Karpas-422 (cell line): Measurements from ENCODE around the gene NAB1. TPM values are rescaled to one million over a fixed set of nuclear protein-coding genes. Genes with fewer than 3 reads are reported as not detected.
"Not testable (repeated sequence)": the region's sequence is repeated elsewhere in the genome, so short reads cannot be mapped to it uniquely, and the experiment has no call there.

ENCODE experiments used
- DNase-seq: peaks from one replicate; pipeline ENCODE4 v3.0.0-alpha.2; 2015
- H2AFZ ChIP-seq: fragments of 200-600 bp; sonication (generic); 2 replicates; pipeline ENCODE4 v1.6.1; 2014; ENCODE audit warnings: antibody characterized with exemption, low read length, mixed read lengths
- H3K27ac ChIP-seq: fragments of 200-600 bp; sonication (generic); 2 replicates; pipeline ENCODE4 v1.5.1; 2014; ENCODE audit warnings: mild to moderate bottlenecking, low read length, moderate library complexity
- H3K27me3 ChIP-seq: fragments of 200-600 bp; sonication (generic); 2 replicates; pipeline ENCODE4 v1.6.1; 2014; ENCODE audit warnings: low read length, mixed read lengths
- H3K36me3 ChIP-seq: fragments of 200-600 bp; sonication (generic); 2 replicates; pipeline ENCODE4 v1.6.1; 2014; ENCODE audit warnings: low read length, mixed read lengths; ENCODE audit not compliant: insufficient read depth
- H3K4me1 ChIP-seq: fragments of 200-600 bp; sonication (generic); 2 replicates; pipeline ENCODE4 v1.6.1; 2014; ENCODE audit warnings: mild to moderate bottlenecking, low read length, mixed read lengths
- H3K4me2 ChIP-seq: fragments of 200-600 bp; sonication (generic); 2 replicates; pipeline ENCODE4 v1.6.1; 2014; ENCODE audit warnings: low read length, low read depth, mild to moderate bottlenecking; ENCODE audit not compliant: poor library complexity, severe bottlenecking
- H3K4me3 ChIP-seq: fragments of 200-600 bp; sonication (generic); 2 replicates; pipeline ENCODE4 v1.5.1; 2014; ENCODE audit warnings: mild to moderate bottlenecking, antibody characterized with exemption, low read length, mixed read lengths
- H3K79me2 ChIP-seq: fragments of 200-600 bp; sonication (generic); 2 replicates; pipeline ENCODE4 v1.6.1; 2014; ENCODE audit warnings: mild to moderate bottlenecking, low read length, mixed read lengths
- H3K9ac ChIP-seq: fragments of 200-600 bp; sonication (generic); 2 replicates; pipeline ENCODE4 v1.6.0; 2014; ENCODE audit warnings: low read length
- H3K9me2 ChIP-seq: fragments of 200-600 bp; sonication (generic), shearing (Covaris generic); replicated peaks from 2 replicates; pipeline ENCODE4 v1.6.0; 2014; ENCODE audit warnings: mild to moderate bottlenecking, low read length, moderate library complexity; ENCODE audit not compliant: insufficient read depth
- H3K9me3 ChIP-seq: fragments of 300-700, 200-600 bp; sonication (generic); 2 replicates; pipeline ENCODE4 v1.6.1; 2014; ENCODE audit warnings: low read length, mixed read lengths
- H4K20me1 ChIP-seq: fragments of 200-600 bp; sonication (generic); 2 replicates; pipeline ENCODE4 v1.6.1; 2014; ENCODE audit warnings: mild to moderate bottlenecking, antibody characterized with exemption, low read length, low read depth; ENCODE audit not compliant: insufficient read depth
- total RNA-seq: library from RNA; depleted of rRNA; stranded (reverse); fragments of >200 nt; shearing (Covaris generic); gene quantifications from 2 replicates; pipeline ENCODE4 v1.2.3, GENCODE V29; 2014; ENCODE audit warnings: low replicate concordance; rRNA removed

NAB1 gene
- 15.7 and 19.6 TPM in 2 replicates for total RNA-seq

GRCh38 chr2:190649035-190649797 lies at the start of gene NAB1:
TSS of gene NAB1 (plus strand) at chr2:190649083. CDS start at chr2:190659177, 10,094 bp downstream.
- Histone ChIP-seq H3K4me2 (peak within 1 kb of the TSS; percentile 86), H3K9me2 (no peaks in the 10 kb centered on the region), H3K9ac (peak within 1 kb of the TSS; percentile 79), H4K20me1 (no peaks in the 10 kb centered on the region), H3K36me3 (no peaks in the 10 kb centered on the region), H3K79me2 (peaks cover 6% of the 10 kb centered on the region; the same call in 1 of the 2 replicates), H3K27ac (no peak within 1 kb of the TSS), H3K27me3 (no peaks in the 10 kb centered on the region), H3K4me1 (peaks cover 18% of the 10 kb centered on the region), H2AFZ (peak within 1 kb of the TSS; percentile 92), H3K4me3 (peak within 1 kb of the TSS; percentile 86), H3K9me3 (no peaks in the 10 kb centered on the region)
- peak; percentile 71 for DNase-seq

DNA sequence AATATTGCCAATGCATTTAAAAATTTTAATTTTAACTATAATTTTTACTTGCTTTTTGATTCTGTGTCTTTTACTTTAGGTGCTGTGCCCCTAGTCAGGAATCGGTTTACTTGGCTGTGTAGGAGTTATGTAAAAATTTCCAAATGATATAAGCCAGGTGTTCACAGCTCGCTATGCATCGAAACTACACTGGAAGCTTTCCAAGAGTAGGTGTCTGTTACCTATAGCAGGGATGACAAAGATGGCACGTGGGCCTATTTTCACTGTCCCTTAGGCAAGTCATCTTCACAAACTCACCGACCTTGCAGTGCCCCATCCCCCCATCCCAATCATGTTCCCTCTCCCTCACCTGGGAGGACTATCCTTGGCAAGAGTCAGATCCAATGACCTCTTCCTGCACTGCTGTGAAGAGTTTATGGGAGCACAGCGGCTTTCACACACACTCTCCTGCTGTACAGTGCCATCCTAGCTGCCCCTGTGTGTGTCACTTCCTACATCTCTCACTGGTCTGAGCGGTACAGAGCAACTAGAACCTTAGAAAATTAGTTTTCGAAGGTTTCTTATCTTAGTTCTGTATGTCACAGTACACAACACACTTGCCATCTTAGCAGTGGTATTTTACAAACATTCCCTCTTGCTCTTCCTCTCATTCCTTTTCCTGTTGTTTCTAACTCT lies 49.2 kb upstream of the NAB1 start:
- Histone ChIP-seq H3K79me2 (no peaks in the 10 kb centered on the region), H3K27me3 (no peaks in the 10 kb centered on the region), H3K36me3 (no peaks in the 10 kb centered on the region), H3K4me2 (no peak overlapping the region), H2AFZ (no peak overlapping the region), H3K9me3 (no peaks in the 10 kb centered on the region), H3K9ac (no peak overlapping the region), H3K4me1 (peaks cover 8% of the 10 kb centered on the region; the same call in 1 of the 2 replicates), H3K27ac (no peak overlapping the region), H3K9me2 (no peaks in the 10 kb centered on the region), H4K20me1 (no peaks in the 10 kb centered on the region), H3K4me3 (no peak overlapping the region)
- DNase-seq = no peak

DNA sequence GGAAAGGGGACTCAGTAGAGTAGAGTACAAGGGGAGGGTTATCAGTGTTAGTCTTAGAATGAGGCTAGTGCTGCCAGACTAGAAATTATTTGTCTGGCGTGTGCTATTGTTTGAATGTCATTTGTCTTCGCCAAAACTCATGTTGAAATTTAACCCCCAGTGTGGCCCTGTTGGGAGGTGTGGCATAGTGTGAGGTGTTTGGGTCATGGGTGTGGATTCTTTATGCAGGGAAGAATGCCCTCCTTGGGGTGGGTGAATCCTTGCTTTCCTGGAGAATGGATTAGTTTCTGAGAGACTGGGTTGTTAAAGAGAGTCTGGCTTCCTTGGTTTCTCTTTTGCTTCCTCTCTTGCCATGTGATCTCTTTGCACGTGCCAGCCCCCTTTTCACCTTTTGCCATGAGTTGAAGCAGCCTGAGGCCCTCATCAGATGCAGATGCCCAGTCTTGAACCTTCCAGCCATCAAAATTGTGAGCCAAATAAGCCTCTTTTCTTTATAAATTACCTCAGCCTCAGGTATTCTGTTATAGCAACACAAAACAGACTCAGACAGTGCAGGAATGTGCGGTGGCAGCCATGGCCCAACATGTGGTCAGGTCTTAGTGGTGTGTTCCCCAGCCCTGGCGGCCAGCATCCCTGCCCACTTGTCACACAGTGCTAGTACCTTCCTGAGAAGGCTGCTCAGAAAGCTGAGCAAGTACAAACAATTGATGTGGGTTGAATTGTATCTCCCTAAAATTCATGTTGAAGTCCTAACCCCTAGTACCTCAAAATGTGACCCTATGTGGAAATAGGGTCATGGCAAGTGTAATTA lies 48.4 kb upstream of the NAB1 start:
- H3K79me2 ChIP-seq = no peaks in the 10 kb centered on the region
- no peaks in the 10 kb centered on the region for H3K36me3 ChIP-seq
- DNase-seq = no peak
- H3K4me3 ChIP-seq = no peak overlapping the region
- H3K4me2 ChIP-seq = no peak overlapping the region
- H4K20me1 ChIP-seq = no peaks in the 10 kb centered on the region
- H2AFZ ChIP-seq = no peak overlapping the region
- H3K9me2 ChIP-seq = no peaks in the 10 kb centered on the region
- H3K27ac ChIP-seq = no peak overlapping the region
- peaks cover 8% of the 10 kb centered on the region; the same call in 1 of the 2 replicates for H3K4me1 ChIP-seq
- H3K27me3 ChIP-seq = no peaks in the 10 kb centered on the region
- no peak overlapping the region for H3K9ac ChIP-seq
- no peaks in the 10 kb centered on the region for H3K9me3 ChIP-seq

DNA sequence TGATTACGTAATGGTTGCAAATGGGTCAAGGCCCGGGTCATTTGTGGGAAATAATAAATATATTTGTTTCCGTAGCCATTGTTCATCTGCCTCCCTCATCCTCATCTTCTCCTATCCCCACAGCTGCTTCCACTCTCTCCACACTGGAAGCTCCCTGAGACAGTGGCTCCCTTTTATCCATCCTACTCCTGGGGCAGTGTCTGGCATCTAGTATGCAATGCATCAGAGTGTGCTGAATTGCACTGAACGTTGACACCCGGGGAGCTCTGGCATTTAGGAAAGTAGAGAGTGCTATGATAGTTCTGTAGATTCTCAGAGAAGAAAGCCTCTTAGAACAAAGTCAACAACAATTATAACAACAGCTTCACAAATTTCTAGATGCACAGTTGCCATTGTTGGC lies 45.5 kb upstream of the NAB1 start:
- H4K20me1 ChIP-seq = no peaks in the 10 kb centered on the region
- no peaks in the 10 kb centered on the region for H3K36me3 ChIP-seq
- no peaks in the 10 kb centered on the region for H3K9me2 ChIP-seq
- no peak overlapping the region for H3K4me2 ChIP-seq
- no peak for DNase-seq
- no peaks in the 10 kb centered on the region for H3K9me3 ChIP-seq
- H3K79me2 ChIP-seq = no peaks in the 10 kb centered on the region
- H2AFZ ChIP-seq = no peak overlapping the region
- H3K4me1 ChIP-seq = peaks cover 7% of the 10 kb centered on the region
- no peak overlapping the region for H3K4me3 ChIP-seq
- H3K9ac ChIP-seq = no peak overlapping the region
- no peaks in the 10 kb centered on the region for H3K27me3 ChIP-seq
- H3K27ac ChIP-seq = no peak overlapping the region

GRCh38 chr2:190607014-190607597 lies 41.8 kb upstream of the NAB1 start:
- Histone ChIP-seq H3K79me2 (no peaks in the 10 kb centered on the region), H3K9me3 (no peaks in the 10 kb centered on the region), H3K27ac (no peak overlapping the region), H3K36me3 (no peaks in the 10 kb centered on the region), H3K27me3 (no peaks in the 10 kb centered on the region), H4K20me1 (no peaks in the 10 kb centered on the region), H2AFZ (peak overlapping the region; percentile 49; the same call in 1 of the 2 replicates), H3K9ac (no peak overlapping the region), H3K9me2 (no peaks in the 10 kb centered on the region), H3K4me3 (no peak overlapping the region), H3K4me1 (peaks cover 4% of the 10 kb centered on the region), H3K4me2 (no peak overlapping the region)
- no peak for DNase-seq

DNA sequence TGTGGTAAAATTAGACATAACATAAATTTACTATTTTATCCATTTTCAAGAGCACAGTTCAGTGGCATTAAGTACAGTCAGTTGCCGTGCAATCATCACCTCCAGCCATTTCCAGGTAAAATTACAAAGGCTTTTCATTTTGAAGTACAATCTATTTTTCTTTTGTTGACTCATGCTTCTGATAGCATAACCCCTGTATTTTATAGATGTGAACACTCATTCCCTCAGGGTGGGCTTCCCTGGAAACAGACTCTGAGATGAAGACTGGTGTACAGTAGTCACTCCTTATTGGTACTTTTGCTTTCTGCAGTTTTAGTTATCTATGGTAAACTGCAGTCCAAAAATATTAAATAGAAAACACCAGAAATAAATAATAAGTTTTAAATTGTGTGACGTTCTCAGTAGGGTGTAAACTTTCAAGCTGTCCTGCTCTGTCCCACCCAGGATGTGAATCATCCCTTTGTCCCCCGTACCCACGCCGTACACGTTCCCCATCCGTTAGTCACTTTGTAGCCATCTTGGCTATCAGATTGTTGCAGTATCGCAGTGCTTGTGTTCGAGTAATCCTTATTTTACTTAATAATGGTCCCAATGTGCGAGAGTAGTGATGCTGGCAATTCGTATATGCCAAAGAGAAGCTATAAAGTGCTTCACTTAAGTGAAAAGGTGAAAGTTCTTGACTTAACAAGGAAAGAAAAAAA lies 41.1 kb upstream of the NAB1 start:
- Histone ChIP-seq H3K4me1 (peaks cover 4% of the 10 kb centered on the region), H4K20me1 (no peaks in the 10 kb centered on the region), H3K79me2 (no peaks in the 10 kb centered on the region), H3K4me3 (no peak overlapping the region), H3K9ac (no peak overlapping the region), H3K9me3 (no peaks in the 10 kb centered on the region), H2AFZ (no peak overlapping the region), H3K27me3 (no peaks in the 10 kb centered on the region), H3K9me2 (no peaks in the 10 kb centered on the region), H3K36me3 (no peaks in the 10 kb centered on the region), H3K4me2 (no peak overlapping the region), H3K27ac (no peak overlapping the region)
- DNase-seq = no peak

DNA sequence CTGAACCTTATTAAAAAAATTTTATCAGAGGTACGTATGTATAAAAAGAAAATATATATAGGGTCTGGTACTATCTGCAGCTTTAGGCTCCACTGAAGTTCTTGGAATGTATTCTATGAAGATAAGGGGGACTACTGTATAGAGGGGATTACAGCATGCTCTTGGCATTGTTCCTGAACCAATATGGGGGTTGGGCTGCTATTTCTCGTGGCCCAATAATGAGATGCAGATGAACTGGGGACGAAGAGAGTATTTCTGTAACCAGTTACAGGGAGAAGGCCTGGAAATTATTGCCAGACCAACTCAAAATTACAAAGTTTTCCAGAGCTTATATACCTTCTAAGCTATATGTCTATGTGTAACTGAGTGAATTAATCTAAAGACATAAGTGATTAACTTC lies 40.0 kb upstream of the NAB1 start:
- not testable (repeated sequence) for H3K9me2 ChIP-seq, H3K9me3 ChIP-seq, H3K9ac ChIP-seq

More for the DNA sequence above, 40.0 kb upstream of the NAB1 start:
- not testable (repeated sequence) for H3K4me3 ChIP-seq, H2AFZ ChIP-seq, H3K36me3 ChIP-seq, H4K20me1 ChIP-seq, H3K27ac ChIP-seq, H3K4me1 ChIP-seq, H3K4me2 ChIP-seq, H3K27me3 ChIP-seq, H3K79me2 ChIP-seq, DNase-seq
